Activated naive CD4-positive, alpha-beta T cell treated with anti-CD3 and anti-CD28 coated beads, Interleukin-2, amount 50 U/mL, for 72 hours (primary cell): ENCODE data around the gene FSTL5. TPM values are rescaled to one million over a fixed set of nuclear protein-coding genes. Genes with fewer than 3 reads are reported as not detected.

Source experiments
- ATAC-seq, 2 donors: fragments of 150-1000 bp; cut with Tn5 transposase; 2 replicates each; pipeline ENCODE4 v1.10.0; 2021; ENCODE audit warnings: mild to moderate bottlenecking in 2 of 2, moderate library complexity in 2 of 2
- DNase-seq, 2 donors: peaks; one replicate each; pipeline ENCODE4 v3.0.0; 2021 to 2022; ENCODE audit warnings: low spot score in 2 of 2
- H3K27ac Mint-ChIP-seq, 2 donors: one replicate each; pipeline ENCODE4 v1.8.0; 2022; ENCODE audit warnings: mild to moderate bottlenecking in 2 of 2, mixed read lengths in 2 of 2
- H3K36me3 Mint-ChIP-seq, 2 donors: one replicate each; pipeline ENCODE4 v1.8.0; 2022; ENCODE audit warnings: mixed read lengths in 2 of 2
- H3K9me3 Mint-ChIP-seq, 2 donors: one replicate each; pipeline ENCODE4 v1.8.0; 2022; ENCODE audit warnings: mixed read lengths in 2 of 2
- total RNA-seq, 2 donors: library from RNA; stranded (reverse); gene quantifications; one replicate each; pipeline ENCODE4 v1.2.3, GENCODE V29; 2022

The FSTL5 gene
- total RNA-seq, 2 donors from 2014 or later: not detected

- no peak for ATAC-seq
- Mint-ChIP-seq H3K36me3 (no peaks in the 10 kb centered on the region), H3K9me3 (peaks cover 6 to 12% of the 10 kb centered on the region in 2 donors), H3K27ac (no peak overlapping the region)
- no peak for DNase-seq
These were observed 446.7 kb downstream of the FSTL5 start for GRCh38 chr4:161717084-161717483.

GRCh38 chr4:161714931-161715330 is 448.9 kb downstream of the FSTL5 start:
- DNase-seq (no peak), ATAC-seq (no peak)
- Mint-ChIP-seq H3K9me3 (peaks cover 6 to 12% of the 10 kb centered on the region in 2 donors), H3K27ac (no peak overlapping the region), H3K36me3 (no peaks in the 10 kb centered on the region)

- H3K36me3 Mint-ChIP-seq: no peaks in the 10 kb centered on the region
- ATAC-seq (no peak), DNase-seq (no peak)
- H3K27ac Mint-ChIP-seq: no peak overlapping the region
- peaks cover 6 to 9% of the 10 kb centered on the region in 2 donors for H3K9me3 Mint-ChIP-seq
These were observed 449.6 kb downstream of the FSTL5 start for GRCh38 chr4:161714022-161714751.

DNA sequence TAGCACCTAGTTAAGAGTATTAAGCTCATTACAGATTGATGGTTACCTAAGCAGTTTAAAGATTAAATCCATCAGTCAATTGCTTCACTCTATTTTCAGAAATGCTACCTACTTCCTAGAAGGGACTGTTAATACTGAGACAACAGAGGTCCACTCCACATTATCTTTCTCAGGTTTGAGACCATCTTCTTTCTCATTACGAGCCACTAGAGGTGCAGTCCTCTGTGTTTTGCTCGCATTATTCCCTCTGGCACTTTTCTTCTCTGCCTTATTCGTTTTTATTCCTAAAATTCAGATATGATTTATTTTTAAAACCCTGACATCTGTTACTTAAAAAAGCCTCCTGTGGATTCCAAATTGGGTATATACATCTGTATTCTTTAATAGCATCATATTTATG is 459.1 kb downstream of the FSTL5 start:
- H3K9me3 Mint-ChIP-seq: peaks cover 0 to 4% of the 10 kb centered on the region in 2 donors
- no peak for DNase-seq

GRCh38 chr4:161704040-161704439 is 459.8 kb downstream of the FSTL5 start:
- Mint-ChIP-seq H3K9me3 (peaks cover 0 to 4% of the 10 kb centered on the region in 2 donors), H3K27ac (no peak overlapping the region), H3K36me3 (no peaks in the 10 kb centered on the region)
- DNase-seq: no peak
- no peak for ATAC-seq

More for the DNA sequence above, 459.1 kb downstream of the FSTL5 start:
- Mint-ChIP-seq H3K27ac (no peak overlapping the region), H3K36me3 (no peaks in the 10 kb centered on the region)
- ATAC-seq: no peak

GRCh38 chr4:161702287-161702686 is 461.5 kb downstream of the FSTL5 start:
- Mint-ChIP-seq H3K36me3 (peaks cover 0 to 5% of the 10 kb centered on the region in 2 donors), H3K9me3 (peaks cover 6 to 10% of the 10 kb centered on the region in 2 donors), H3K27ac (no peak overlapping the region)
- DNase-seq: no peak
- no peak for ATAC-seq

GRCh38 chr4:161696944-161697343 is 466.9 kb downstream of the FSTL5 start:
- DNase-seq (no peak), ATAC-seq (no peak)
- Mint-ChIP-seq H3K27ac (no peak overlapping the region), H3K9me3 (peaks cover 17 to 20% of the 10 kb centered on the region in 2 donors), H3K36me3 (peaks cover 0 to 5% of the 10 kb centered on the region in 2 donors)

- DNase-seq (no peak), ATAC-seq (no peak)
- H3K27ac Mint-ChIP-seq: no peak overlapping the region
- H3K36me3 Mint-ChIP-seq: no peaks in the 10 kb centered on the region
- H3K9me3 Mint-ChIP-seq: peaks cover 7 to 11% of the 10 kb centered on the region in 2 donors
These were observed 483.7 kb downstream of the FSTL5 start for GRCh38 chr4:161680146-161680545.

- Mint-ChIP-seq H3K36me3 (no peaks in the 10 kb centered on the region), H3K27ac (no peak overlapping the region), H3K9me3 (peaks cover 7 to 14% of the 10 kb centered on the region in 2 donors)
- ATAC-seq: no peak
- no peak for DNase-seq
These were observed 499.1 kb downstream of the FSTL5 start for GRCh38 chr4:161664740-161665139.

- ATAC-seq: no peak
- Mint-ChIP-seq H3K36me3 (no peaks in the 10 kb centered on the region), H3K9me3 (peaks cover 3 to 9% of the 10 kb centered on the region in 2 donors), H3K27ac (no peak overlapping the region)
- no peak for DNase-seq
These were observed 500.0 kb downstream of the FSTL5 start for GRCh38 chr4:161663844-161664243.

- no peak overlapping the region for H3K27ac Mint-ChIP-seq
- H3K9me3 Mint-ChIP-seq: peaks cover 9% of the 10 kb centered on the region in 2 donors
- DNase-seq: no peak
- ATAC-seq: no peak
- peaks cover 0 to 4% of the 10 kb centered on the region in 2 donors for H3K36me3 Mint-ChIP-seq
These were observed 505.1 kb downstream of the FSTL5 start for GRCh38 chr4:161658676-161659075.

DNA sequence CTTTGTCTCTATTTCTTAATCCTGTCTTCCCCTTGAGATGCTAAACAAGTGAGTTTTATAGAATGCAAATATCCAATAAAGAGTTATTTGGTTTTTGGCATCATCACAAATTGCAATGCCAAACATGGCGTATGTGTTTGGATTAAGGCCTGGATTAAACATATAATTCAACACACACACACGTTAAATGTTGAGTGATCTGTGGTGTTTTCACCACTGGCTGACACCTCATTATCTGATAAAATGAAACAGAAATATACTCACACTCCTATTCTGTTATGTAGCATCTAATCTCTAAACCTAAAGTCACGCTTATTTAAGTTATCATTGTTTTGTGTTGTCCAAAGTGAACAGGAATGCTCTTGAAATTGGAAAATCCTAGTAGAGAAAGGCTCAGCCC is 506.2 kb downstream of the FSTL5 start:
- no peak for ATAC-seq
- no peak for DNase-seq
- peaks cover 6 to 9% of the 10 kb centered on the region in 2 donors for H3K9me3 Mint-ChIP-seq
- no peak overlapping the region for H3K27ac Mint-ChIP-seq
- H3K36me3 Mint-ChIP-seq: peaks cover 0 to 4% of the 10 kb centered on the region in 2 donors

DNA sequence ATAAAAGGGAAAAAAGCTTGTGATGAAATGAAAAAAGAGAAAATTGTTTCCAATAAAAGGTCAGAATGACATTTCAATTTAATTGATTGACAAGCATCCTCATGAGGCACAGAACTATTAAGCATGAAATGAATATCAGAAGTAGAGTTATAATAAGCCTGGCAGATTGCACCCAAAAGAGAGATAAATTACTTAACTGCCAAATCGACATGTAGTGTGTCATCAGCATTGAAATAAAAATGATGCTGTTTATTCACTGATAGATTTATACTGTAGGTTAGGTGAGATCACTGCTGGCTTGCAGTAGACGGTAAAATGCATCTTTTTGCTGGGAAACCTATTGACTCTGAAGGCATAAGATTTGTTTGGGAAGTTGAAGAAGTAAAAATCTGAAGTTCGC is 507.2 kb downstream of the FSTL5 start:
- H3K36me3 Mint-ChIP-seq: peaks cover 0 to 4% of the 10 kb centered on the region in 2 donors
- peaks cover 0 to 6% of the 10 kb centered on the region in 2 donors for H3K9me3 Mint-ChIP-seq
- ATAC-seq: no peak
- H3K27ac Mint-ChIP-seq: no peak overlapping the region
- DNase-seq: no peak

- Mint-ChIP-seq H3K27ac (no peak overlapping the region), H3K9me3 (peaks cover 0 to 6% of the 10 kb centered on the region in 2 donors), H3K36me3 (peaks cover 0 to 4% of the 10 kb centered on the region in 2 donors)
- DNase-seq: no peak
- ATAC-seq: no peak
These were observed 508.7 kb downstream of the FSTL5 start for GRCh38 chr4:161655148-161655547.

DNA sequence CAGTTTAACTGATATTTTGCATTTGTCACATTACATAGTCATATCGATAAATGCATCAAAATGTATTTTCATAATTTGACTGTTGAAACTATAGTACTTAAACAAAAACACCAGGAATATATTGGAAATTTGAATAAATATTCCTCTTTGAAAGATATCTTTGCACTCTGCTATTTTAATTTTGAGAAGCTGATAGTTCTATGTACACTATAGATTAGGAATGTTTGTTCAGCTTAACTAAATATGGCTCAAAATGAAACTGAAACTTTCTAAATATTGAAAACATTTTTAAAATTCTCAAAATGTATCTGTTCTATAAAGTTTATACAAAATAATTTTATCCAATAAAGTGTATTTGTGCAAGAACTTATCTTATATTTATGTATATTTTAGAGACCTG is 510.1 kb downstream of the FSTL5 start:
- H3K36me3 Mint-ChIP-seq: peaks cover 0 to 4% of the 10 kb centered on the region in 2 donors
- H3K9me3 Mint-ChIP-seq: peaks cover 5 to 13% of the 10 kb centered on the region in 2 donors
- no peak for ATAC-seq
- H3K27ac Mint-ChIP-seq: no peak overlapping the region
- DNase-seq: no peak

DNA sequence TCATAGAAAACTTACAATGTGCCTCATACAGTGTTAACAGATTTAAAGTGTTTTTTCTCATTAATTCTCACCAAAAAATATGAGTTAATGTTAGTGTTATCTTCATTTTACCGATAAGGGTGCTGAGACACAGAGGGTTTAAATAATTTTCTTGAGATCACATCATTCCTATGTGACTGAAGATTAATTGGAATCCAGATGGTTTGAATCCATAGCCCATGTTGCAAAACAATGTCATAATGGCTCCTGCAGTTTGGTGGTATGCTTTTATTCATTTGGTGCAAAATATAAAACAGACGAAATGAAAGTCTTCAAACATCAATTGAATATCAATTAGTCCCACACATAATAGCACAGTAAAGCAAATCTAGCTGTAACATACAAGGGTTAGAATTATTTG is 512.2 kb downstream of the FSTL5 start:
- DNase-seq (no peak), ATAC-seq (no peak)
- H3K9me3 Mint-ChIP-seq: peaks cover 5 to 7% of the 10 kb centered on the region in 2 donors
- no peak overlapping the region for H3K27ac Mint-ChIP-seq
- no peaks in the 10 kb centered on the region for H3K36me3 Mint-ChIP-seq

DNA sequence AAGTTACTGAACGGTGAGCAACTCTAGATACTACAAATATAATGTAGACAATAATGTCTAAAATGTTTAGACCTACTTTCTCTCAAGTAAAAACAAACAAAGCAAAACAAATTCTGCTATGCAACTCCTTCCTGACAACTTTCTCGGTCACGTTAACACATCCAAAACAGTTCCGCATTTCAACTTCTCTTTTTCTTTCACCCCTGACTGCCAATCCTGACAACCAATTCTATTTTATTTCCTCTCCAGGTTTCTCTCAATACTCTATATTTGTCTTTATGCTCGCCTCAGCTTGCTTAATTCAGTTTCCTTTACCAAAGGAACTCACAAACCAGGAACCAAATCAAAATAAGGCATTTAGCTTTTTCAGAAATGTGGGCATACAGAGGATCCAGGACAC is 513.0 kb downstream of the FSTL5 start:
- Mint-ChIP-seq H3K9me3 (peaks cover 5 to 7% of the 10 kb centered on the region in 2 donors), H3K36me3 (no peaks in the 10 kb centered on the region), H3K27ac (no peak overlapping the region)
- DNase-seq (no peak), ATAC-seq (no peak)

DNA sequence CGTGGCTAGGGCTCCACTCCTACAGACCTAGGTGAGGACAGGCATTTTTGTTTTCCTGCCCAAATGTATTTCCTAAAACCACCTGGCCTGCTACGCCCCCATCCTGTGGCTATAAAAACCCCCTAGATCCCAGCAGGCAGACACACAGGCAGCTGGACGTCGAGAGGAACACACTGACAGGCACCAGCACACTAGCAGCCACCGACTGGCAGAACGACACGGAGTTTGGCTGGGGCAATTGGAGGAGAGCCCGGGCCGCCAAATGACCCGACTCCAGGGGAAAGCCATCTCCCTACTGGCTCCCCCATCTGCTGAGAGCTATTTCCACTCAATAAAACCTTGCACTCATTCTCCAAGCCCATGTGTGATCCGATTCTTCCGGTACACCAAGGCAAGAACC is 516.0 kb downstream of the FSTL5 start:
- no peak for DNase-seq
- no peaks in the 10 kb centered on the region for H3K36me3 Mint-ChIP-seq
- H3K27ac Mint-ChIP-seq: no peak overlapping the region
- peaks cover 15 to 16% of the 10 kb centered on the region in 2 donors for H3K9me3 Mint-ChIP-seq
- ATAC-seq: no peak
